WI38 (cell line): ENCODE results near the gene THAP6.

ENCODE experiments used
- H3K4me3 ChIP-seq: 2 replicates; pipeline ENCODE4 v1.5.1; 2011; ENCODE audit warnings: low read depth, mild to moderate bottlenecking, control low read depth, low read length
- CTCF ChIP-seq: IDR thresholded peaks from 2 replicates; pipeline ENCODE4 v1.5.1; 2012; ENCODE audit warnings: low read depth, mild to moderate bottlenecking, control low read depth, low read length

THAP6 gene

GRCh38 chr4:75545526-75545925 is 31.3 kb downstream of the THAP6 start:
- TF ChIP-seq CTCF, result no peak
- H3K4me3 ChIP-seq, result no peak overlapping the region

GRCh38 chr4:75547647-75548387 is 33.5 kb downstream of the THAP6 start:
- TF ChIP-seq CTCF, result no peak
- H3K4me3 ChIP-seq, result no peak overlapping the region

GRCh38 chr4:75549019-75549418 is 34.7 kb downstream of the THAP6 start:
- no peak overlapping the region for H3K4me3 ChIP-seq
- no peak for TF ChIP-seq CTCF

- no peak for TF ChIP-seq CTCF
- H3K4me3 ChIP-seq, result no peak overlapping the region
Measured at GRCh38 chr4:75552452-75552851, 38.2 kb downstream of the THAP6 start.

- no peak within 1 kb of the TSS for H3K4me3 ChIP-seq
- no peak for TF ChIP-seq CTCF
Measured at GRCh38 chr4:75555294-75556164, 41.3 kb downstream of the THAP6 start, which contains the start of gene ODAPH. Gene ODAPH, plus strand, starts transcription at chr4:75556066. Its CDS starts 17 bp downstream, at chr4:75556083.

- H3K4me3 ChIP-seq, result no peak overlapping the region
- TF ChIP-seq CTCF, result no peak
Measured at GRCh38 chr4:75557696-75558095, 43.4 kb downstream of the THAP6 start.

- no peak for TF ChIP-seq CTCF
- no peak overlapping the region for H3K4me3 ChIP-seq
Measured at GRCh38 chr4:75561789-75562188, 47.5 kb downstream of the THAP6 start.
